Midbrain (tissue), 1 donor: ENCODE results near the gene EHMT1.
A peak's percentile ranks its signal among the peaks of the same experiment; 100 is the strongest.

Experiments
- DNase-seq: peaks from one replicate; lab custom pipeline; 2025; lab: John Stamatoyannopoulos, UW

The EHMT1 gene

DNA sequence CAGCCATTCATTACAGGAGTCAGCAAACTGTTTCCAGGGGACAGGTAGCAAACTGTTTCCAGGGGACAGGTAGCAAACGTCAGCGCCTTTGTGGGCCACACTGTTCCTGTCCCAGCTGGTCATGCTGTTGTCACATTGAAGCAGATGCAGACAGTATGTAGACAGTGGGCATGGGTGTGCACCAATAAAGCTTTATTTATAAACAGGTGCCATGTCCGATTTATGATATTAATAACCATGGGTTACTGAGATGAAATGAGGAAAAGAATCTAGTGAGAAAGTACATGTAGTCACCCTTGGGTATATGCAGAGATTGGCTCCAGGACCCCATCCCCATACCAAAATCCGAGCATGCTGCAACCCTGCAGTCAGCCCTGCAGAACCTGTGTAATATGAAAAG is 122.5 kb downstream of the EHMT1 start:
- no peak for DNase-seq

DNA sequence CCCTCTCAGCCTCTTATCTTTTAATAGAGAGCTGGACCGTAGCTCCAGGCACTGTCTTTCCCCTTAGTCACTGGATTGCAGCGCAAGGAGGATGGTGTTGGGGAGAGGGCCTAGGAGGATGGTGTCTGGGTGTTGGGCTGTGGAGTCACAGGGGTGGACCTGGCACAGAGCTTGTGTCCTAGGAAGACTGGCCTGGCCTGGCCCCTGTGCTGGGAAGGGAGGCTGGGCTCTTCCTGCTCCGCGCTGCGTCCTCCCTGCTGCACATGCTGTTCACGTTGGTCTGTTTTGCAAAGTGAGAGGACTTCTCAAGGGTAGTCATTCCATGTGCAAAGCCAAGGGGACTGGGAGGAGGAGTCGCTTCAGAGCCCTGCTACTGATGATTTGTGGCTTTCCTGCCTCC is 123.9 kb downstream of the EHMT1 start:
- DNase-seq: no peak

DNA sequence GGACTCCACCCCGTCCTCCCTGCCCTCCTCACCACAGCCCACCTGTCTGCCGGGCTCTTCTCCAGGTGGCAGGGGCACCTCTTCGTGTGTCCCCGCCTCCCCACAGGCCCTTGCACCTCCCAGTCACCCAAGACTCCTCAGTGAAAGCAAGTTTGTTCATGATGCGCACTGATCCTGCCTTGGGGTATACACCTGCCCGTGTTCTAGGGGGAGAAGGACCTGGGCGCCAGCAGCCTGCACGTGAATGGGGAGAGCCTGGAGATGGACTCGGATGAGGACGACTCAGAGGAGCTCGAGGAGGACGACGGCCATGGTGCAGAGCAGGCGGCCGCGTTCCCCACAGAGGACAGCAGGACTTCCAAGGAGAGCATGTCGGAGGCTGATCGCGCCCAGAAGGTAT is 124.9 kb downstream of the EHMT1 start:
- no peak for DNase-seq

DNA sequence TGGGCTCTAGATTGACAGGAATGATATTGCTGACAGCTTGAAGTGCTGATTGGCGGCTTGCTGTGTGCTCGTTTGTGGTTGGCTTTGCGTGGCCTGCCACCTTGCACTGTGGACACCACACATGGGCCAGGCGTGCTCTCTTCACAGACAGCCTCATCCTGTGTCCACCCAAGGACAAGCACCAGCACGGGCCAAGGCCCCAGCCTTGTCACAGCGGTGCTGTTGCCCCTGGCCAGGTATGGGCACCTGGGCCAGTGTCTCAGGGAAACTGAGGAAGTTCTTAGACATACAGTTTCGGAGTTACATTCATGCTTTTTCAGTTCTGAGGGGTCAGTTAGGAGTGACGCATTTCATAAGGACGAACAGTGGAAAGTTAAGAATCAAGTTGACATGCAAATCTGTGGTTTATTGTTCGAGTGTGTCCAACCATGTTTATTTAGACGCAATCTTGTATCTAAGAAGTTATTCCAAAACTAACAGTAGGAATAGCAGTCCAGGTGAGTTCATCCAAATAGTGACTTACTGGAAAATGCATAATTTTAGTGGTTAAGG is 125.9 kb downstream of the EHMT1 start:
- no peak for DNase-seq

DNA sequence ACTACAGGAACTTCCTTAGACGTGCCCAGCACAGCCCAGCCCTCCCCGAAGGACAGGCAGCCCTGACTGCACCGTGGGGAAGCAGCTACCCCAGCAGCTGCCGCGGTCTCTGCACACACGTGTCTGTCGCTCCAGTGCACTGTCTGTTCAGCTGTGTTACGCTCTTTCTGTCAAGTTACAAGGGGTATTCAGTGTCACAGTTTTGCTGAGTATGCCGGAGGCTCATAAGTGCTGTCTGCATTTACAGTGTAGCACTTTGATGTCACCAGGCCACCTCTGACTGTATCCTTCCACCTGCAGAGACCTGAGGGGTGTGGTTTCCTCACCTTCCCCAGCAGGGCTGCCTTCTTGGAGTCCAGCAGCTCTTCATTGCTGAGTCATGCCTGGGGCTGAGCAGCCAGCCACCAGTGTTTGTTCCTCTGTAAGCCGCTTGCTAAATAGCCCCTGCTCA is 126.8 kb downstream of the EHMT1 start:
- DNase-seq: peak; percentile 37

DNA sequence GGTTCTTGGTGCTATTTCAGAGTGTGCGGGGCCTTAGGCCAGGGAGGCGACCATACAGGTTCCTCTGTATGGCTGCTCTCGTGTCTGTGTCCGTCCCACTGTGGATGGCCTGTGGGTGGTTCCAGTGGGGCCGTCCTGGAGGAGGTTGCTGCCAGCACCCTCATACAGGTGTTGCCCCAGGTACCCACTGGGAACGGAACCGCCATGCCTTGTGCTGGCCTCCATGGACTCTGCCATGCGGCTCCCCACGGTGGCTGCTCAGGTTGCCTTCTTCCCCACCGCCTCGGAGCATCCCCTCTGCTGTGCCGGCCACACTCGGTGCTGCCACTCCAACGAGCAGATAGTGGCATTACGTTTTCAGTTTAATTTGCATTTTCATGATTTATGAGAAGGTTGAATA is 129.5 kb downstream of the EHMT1 start:
- no peak for DNase-seq

DNA sequence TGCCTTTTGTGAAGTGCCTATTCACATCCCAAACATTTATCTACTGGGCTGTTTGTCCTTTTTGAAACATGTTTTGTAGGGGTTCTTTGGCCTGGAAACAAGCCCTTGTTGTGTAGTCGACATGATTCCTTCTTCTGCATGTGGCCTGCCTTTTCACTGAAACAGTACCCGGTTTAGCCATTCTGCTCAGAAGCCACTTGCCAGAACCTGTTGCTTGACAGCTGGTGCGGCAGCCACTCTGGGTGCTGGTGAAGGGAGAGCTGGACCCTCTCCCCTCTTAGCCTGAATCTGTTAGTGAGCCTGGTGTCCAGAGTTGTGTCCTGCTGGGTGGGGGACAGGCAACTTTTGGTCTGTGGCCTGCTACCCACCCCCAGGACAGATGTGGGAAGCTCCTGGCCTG is 129.9 kb downstream of the EHMT1 start:
- DNase-seq: no peak

DNA sequence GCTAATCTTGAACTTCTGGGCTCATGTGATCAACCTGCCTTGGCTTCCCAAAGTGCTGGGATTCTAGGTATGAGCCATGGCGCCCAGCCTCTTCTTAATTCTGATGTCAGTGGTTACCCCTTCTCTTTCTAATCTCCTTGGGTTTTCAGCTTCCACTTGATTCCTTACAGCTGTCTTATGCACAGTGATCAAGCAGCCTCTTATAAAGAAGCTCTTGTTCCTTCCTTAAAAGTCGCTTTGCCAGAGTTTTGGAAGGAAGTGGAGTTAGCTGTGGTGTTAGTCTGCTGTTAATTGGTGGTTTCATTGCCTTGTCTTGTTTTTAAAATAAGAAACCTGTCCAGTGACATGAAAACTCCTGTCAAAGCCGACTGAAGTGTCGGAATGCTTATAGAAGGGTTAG is 130.7 kb downstream of the EHMT1 start:
- DNase-seq: no peak

DNA sequence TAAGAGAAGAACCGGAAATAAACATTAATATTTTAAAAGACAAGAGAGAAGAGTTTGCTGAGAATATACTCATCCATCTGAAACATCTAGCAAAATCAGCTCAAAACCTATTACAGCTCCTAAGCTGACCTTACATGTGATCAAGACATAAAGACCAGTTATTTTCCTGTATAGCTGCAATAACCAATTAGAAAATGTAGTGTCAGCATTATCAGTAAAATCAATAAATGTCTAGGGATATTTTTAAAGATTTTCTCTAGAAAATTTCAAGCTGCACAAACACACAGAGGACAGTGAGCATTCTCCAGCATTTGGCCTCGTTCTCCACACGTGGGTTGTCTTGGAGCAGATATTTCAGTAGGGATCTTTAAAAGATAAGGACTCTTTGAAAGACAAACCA is 131.2 kb downstream of the EHMT1 start:
- no peak for DNase-seq

DNA sequence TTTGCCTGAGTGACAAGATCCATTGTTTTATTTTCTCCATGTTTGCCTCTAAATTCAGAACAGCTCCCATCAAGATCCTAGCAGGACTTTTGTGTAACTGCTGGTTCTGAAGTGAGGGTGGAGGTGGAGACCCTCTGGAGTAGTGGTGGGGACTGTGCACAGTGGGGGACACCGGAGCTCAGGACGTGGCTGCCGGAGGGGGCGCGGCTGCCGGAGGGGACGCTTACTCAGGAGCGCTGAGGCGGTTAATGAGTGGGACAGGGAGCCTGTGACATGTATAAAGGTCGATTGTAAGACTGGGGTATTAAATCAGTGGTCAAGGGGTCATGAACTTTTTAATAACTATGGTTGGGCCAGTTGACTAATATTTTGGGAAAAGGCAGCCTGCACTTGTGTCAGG is 131.8 kb downstream of the EHMT1 start:
- no peak for DNase-seq

DNA sequence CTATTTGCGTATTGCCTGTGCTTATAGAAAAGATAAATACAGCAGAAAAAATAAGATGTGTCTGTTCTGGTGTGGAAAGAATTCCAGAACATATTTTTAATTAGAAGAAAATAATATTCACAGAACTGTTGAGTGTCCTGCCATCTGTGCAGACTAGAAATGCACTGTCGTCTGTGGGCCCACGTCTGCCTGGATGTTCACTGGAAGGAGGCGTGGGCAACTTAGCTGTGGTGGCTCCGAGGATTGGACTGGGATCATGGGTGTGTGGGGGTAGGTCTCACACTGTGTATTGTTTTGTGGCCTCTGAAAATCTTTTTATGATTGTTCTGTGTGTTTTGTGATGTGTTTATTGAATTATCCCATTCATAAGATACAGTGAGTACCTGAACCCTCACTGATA is 132.8 kb downstream of the EHMT1 start:
- no peak for DNase-seq

DNA sequence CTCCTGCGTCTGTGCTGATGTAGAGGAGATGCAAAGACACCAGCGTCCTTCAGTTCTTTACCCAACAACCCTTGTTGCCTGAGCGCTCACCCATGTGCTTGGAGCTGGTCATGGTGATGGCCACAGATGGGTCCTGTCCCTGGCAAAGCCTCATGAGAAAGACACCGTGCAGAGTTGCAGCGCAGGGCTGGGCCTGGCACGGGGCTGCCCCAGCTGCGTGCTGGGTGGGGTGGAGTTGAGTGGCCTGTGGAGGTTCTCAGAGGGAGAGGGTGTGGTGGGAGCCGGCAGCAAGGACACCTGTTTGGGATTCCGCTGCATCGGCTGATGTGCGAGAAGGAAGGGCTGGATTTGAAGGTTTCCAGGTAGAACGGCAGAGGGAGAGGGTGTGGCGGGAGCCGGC is 133.6 kb downstream of the EHMT1 start:
- no peak for DNase-seq

DNA sequence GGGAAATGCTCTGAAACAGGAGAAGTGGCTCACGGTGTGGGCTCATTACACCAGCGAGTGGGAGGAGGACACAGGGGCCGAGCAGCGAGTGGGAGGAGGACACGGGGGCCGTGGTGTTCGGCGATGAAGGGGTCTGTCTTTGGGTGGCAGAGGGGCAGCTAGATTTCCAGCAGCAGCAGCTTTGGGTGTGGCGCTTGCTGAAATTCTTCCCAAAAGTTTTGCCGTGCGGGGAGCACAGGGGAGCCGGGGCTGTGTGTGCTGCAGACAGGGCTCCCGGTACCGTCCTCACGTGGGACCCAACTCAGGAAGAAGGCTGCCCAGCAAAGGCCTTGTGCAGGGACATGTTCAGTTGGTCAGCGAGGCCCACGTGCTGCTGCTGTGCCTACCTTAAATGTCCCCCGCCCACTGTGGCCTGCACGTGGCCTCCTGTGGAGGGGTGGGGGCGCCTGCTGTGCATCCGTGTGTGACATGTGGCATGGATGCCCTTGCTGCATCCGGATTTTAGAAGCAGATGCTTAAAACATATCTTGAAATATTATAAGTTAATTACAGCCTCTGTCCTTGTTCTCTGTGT is 134.5 kb downstream of the EHMT1 start:
- no peak for DNase-seq

DNA sequence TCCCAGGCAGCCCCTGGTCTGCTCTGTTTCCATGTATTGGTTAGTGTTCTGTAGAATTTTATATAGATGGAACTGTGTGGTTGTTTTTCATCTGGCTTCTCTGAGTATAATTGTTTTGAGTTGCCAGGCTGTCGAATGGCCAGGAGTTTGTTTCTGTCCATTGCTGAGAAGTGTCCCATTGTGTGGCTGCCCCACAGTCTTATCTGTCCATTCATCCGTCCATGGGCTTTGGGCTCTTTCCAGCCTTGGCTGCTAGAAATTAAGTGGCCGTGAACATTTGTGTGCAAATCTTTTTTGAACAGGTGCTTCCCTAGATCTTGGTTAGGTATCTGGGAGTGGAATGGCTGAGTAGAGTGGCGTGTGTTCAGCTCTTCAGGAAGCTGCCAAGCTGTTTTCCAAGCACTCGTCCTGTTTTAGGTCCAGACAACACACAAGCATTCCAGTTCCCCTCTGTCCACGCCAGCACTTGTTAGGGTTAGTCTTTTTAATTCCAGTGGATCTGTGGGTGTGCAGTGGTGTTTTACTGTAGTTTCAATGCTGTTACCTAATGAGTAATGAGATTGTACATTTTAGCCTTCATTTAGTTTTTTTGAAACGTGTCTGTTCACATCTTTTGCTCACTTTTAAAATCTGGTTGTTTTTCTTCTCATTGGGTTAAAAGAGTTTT is 136.6 kb downstream of the EHMT1 start:
- DNase-seq: no peak

DNA sequence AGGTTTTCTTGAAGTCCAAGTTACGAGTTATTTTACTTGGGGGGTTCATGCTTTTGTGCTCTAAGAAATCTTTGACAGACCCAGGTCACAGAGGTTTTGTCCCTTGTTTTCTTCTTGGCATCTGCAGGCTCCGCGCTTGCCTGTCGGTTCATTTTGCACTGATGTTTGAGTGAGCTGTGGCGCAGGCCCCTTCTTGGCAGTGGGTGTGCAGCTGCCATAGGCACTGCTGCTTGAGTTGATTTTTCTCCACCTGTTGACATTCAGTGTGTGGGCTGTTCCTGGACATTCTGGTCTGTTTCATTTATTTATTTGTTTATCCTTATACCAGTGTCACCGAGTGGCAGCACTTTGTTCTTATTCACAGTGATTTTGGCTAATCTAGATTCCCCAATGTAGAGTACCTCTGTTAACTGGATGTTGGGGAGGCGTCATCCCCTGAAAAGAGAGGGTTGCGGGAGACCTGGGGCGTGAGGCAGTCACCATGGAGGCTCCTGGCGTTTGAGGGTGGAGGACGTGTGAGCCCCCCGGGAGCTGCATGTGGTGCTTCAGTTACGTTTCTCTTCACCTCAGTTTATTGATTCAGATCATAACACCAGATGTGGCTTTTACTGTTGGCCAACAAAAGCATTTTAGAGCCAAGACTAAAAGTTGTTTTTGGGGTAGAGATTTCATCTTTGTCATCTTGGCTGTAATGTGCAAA is 137.4 kb downstream of the EHMT1 start:
- no peak for DNase-seq

DNA sequence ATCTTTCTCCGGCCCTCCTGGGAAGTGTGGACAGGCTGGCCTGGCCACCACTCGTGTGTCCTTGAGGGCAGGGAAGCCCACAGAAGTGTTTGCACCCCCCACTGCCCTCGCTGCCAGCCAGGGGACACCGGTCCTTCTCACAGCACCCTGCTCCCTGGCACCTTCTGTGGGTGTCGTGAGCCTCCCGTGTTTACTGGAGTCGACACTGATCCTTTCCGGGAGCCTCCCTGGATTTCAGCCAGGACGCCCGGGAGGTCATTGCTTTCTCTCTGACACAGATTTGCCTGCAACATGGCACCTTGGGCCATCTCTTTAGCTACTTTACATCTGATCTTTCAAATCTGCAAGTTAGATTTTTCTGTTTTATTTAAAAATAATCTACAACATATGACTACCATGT is 138.3 kb downstream of the EHMT1 start:
- no peak for DNase-seq

DNA sequence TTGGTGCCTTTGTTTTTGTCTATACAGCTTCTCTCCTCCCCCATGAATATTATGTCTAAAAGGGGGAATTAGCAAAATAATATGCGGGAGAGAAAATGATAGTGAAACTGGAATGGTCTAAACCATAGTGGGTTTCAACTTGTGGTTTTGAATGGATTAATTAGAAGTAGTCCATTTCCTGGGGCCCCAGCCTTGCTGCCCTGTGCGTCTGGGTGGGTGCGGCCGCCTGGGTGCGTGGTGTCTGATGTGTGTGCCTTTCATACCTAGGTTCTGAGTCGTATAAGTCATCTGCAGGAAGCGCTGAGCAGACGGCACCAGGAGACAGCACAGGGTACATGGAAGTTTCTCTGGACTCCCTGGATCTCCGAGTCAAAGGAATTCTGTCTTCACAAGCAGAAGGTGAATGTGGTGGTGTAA is 138.8 kb downstream of the EHMT1 start:
- DNase-seq: no peak

DNA sequence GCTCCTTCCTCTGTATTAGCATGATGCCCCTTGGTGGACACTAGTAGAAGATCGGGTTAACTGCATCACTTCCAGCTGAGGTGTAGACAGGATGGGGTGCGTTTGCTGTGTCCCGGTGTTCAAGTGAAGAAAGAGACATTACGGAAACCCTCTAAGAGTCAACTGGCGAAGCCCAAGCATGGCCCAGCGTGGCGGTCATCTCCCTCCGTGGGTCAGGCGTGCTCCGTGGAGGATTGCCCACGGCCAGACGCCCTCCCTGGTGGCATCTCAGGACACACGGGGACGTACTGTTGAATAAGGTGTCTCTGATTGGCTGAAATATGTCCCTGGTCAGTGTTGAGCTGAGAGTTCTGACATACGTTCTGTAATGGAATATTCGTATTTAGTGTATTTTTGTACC is 139.3 kb downstream of the EHMT1 start:
- DNase-seq: no peak

DNA sequence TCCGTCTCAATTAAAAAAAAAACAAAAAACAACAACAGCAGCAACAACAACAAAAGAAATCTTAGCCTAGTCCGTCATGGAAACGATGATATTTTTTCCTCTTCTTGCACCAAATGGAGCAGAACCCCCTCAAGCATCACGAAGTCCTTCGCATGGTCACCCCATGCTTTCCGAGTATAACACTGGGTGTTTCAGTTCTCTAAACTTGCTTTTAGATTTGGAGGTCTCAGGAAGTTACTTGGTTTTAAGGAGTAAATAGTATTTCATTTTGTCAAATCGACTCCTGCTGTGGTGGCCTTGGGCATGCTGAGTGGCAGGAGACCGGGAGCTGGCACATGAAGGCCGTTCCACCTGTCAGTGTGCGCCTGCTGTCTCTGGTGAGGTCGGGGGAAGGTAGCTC is 140.3 kb downstream of the EHMT1 start:
- DNase-seq: no peak

DNA sequence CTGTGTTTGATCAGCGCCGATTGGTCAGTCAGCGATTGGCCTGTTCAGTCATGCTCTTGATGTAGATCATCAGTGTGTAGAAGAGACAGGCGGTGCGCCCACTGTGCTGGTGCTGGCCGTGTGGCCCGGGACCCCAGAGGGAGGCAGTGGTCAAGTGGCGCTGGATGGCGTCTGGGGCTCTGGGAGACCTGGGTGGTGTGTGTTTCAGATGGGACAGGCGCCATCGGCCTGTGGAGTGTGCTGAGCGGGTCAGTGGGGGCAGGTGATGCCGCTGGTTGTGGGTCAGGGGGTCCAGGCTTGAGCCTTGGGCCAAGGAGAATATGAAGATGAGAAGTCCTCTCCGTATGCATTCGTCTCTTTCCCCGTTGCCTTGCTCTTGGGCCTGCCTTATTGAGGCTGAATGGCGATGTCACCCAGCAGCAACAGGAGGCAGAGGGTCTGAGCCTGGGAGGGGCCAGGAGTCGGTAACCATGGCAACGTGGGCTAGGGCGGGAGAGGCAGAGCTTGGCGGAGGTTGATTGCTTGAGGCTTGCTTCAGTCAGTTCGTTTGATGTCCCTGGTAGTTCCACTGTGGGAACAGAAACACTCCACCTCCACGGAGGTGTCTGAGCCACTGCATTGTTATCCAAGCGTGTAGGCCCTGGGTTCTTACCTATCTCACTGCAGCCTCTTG is 141.0 kb downstream of the EHMT1 start:
- DNase-seq: no peak

DNA sequence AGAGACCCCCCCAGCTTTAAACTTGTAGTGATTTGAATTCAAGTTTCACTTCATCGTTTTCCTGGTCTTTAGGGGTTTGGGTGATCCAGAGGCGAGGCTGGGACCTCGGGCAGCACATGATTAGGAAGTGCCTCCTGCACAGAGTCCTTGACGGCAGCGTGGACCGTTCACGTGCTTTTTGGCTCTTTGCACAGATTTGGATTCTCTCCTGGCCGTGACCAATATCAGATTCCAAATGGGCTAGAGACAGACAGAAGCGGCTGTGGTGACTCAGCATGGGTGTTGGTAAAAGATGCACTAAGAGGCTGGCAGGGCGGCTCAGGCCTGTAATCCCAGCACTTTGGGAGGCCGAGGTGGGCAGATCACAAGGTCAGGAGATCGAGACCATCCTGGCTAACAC is 141.6 kb downstream of the EHMT1 start:
- no peak for DNase-seq

DNA sequence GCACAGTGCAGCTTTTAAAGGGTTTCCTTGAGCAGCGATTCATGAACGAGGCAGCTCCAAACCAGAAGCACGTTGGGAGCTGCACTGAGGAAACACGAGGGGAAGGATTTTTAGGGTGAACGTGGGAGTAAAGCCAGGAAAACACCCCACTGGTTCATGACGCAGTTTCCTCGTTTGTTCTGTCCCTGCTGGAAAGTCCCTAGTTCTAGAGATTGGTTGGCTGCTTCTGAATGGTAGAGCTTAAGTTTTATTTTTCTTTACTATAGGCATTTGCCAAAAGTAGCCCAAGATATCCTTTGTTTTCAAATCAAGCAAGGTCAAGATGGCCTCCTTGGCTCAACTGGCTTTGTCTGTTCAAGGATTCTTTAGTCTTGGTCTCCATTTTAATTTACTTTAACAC is 142.2 kb downstream of the EHMT1 start:
- DNase-seq: no peak

DNA sequence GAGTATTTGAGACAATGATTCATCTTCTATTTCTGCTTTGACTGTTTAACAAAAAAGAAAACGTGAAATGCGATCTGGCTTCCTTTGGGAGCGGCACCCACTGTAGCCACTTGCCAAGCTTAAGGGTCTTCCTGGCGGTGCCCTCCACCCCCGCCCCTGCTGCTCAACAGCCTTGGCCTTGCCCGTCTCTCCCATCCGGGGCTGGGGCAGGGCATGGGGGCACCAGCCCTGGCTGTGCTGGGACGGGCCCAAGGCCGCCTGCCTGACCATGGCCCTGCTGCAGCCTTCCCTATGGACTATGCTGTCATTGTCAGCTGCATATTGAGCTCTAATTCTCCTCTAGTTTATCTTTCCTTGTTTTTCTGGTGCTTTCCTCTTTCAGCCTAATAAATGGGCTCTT is 143.0 kb downstream of the EHMT1 start:
- DNase-seq: no peak
